ENCODE results near the gene HMGXB4.

DNA sequence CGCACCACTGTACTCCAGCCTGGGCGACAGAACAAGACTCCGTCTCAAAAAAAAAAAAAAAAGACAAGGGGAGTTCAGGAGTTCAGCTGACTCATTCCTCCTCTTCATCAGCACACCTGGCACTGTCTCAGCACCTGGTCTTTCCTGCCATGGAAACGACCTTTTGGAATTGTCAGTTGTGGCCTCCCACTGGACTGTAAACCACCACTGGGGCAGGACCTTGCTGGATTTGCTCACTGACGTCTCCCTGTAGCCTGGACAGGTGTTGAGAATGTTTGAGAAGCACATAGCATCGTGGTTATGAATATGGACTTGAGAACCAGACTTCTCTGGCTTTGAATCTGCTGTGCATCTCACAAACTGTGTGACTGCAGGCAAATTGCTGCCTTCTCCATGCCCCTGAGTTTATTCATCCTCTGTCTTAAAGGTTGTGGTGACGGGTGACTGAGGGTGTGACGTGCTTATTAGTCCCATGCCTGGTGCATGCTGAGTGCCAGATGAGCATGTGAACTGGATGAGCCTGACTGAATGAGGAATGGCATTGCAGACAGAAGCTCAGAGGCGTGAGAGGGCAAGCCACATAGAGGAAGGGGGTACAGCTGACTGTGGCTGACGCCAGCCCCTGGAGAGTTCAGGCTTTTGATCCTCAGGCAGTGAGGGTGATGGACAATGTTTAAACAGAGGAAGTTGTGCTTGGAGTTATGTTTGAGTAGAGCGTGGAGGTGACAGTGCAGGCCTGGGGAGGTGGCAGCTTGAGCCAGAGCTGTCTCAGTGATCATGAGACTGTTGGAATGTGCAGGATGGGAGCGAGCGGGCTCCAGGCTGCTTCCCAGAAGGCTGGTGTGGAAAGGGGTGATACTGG is 55.1 kb downstream of the HMGXB4 start:
- no peak for TF ChIP-seq JUNB (IDR thresholded peaks at IDR 0.05; ENCODE audit: unreplicated experiment)
- TF ChIP-seq, protein P1, sequence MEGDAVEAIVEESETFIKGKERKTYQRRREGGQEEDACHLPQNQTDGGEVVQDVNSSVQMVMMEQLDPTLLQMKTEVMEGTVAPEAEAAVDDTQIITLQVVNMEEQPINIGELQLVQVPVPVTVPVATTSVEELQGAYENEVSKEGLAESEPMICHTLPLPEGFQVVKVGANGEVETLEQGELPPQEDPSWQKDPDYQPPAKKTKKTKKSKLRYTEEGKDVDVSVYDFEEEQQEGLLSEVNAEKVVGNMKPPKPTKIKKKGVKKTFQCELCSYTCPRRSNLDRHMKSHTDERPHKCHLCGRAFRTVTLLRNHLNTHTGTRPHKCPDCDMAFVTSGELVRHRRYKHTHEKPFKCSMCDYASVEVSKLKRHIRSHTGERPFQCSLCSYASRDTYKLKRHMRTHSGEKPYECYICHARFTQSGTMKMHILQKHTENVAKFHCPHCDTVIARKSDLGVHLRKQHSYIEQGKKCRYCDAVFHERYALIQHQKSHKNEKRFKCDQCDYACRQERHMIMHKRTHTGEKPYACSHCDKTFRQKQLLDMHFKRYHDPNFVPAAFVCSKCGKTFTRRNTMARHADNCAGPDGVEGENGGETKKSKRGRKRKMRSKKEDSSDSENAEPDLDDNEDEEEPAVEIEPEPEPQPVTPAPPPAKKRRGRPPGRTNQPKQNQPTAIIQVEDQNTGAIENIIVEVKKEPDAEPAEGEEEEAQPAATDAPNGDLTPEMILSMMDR (conservative IDR thresholded peaks at IDR 0.05; ENCODE audit: low read depth in 2 of 2): no peak
- no peak for TF ChIP-seq EZH2 (IDR thresholded peaks at IDR 0.05; ENCODE audit: low read depth, unreplicated experiment)
- TF ChIP-seq POLR2AphosphoS5 (IDR thresholded peaks at IDR 0.05; ENCODE audit: low read depth): no peak
- TF ChIP-seq, protein P2, sequence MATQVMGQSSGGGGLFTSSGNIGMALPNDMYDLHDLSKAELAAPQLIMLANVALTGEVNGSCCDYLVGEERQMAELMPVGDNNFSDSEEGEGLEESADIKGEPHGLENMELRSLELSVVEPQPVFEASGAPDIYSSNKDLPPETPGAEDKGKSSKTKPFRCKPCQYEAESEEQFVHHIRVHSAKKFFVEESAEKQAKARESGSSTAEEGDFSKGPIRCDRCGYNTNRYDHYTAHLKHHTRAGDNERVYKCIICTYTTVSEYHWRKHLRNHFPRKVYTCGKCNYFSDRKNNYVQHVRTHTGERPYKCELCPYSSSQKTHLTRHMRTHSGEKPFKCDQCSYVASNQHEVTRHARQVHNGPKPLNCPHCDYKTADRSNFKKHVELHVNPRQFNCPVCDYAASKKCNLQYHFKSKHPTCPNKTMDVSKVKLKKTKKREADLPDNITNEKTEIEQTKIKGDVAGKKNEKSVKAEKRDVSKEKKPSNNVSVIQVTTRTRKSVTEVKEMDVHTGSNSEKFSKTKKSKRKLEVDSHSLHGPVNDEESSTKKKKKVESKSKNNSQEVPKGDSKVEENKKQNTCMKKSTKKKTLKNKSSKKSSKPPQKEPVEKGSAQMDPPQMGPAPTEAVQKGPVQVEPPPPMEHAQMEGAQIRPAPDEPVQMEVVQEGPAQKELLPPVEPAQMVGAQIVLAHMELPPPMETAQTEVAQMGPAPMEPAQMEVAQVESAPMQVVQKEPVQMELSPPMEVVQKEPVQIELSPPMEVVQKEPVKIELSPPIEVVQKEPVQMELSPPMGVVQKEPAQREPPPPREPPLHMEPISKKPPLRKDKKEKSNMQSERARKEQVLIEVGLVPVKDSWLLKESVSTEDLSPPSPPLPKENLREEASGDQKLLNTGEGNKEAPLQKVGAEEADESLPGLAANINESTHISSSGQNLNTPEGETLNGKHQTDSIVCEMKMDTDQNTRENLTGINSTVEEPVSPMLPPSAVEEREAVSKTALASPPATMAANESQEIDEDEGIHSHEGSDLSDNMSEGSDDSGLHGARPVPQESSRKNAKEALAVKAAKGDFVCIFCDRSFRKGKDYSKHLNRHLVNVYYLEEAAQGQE (IDR thresholded peaks at IDR 0.05; ENCODE audit: unreplicated experiment): no peak
